BLaER1 treated with 17β-estradiol and CSF1 and Interleukin-3, amounts not matched to agents 10 nM and 100 nM (cell line): ENCODE results near the gene HIC2.
"Not testable (repeated sequence)": the region's sequence is repeated elsewhere in the genome, so short reads cannot be mapped to it uniquely, and the experiment has no call there.

Source experiments
- H3K27ac ChIP-seq, 11 experiments: shearing (Covaris generic); formaldehyde crosslinking; 2 replicates each; pipeline ENCODE4 v1.8.1; 2022
- H3K27me3 ChIP-seq, 11 experiments: shearing (Covaris generic); formaldehyde crosslinking; 2 replicates each; pipeline ENCODE4 v1.8.1; 2022
- H3K36me3 ChIP-seq, 11 experiments: shearing (Covaris generic); formaldehyde crosslinking; 2 replicates each; pipeline ENCODE4 v1.8.1; 2022
- H3K4me1 ChIP-seq, 10 experiments: shearing (Covaris generic); formaldehyde crosslinking; 2 replicates each; pipeline ENCODE4 v1.8.1; 2022
- H3K4me2 ChIP-seq, 11 experiments: shearing (Covaris generic); formaldehyde crosslinking; 2 replicates each; pipeline ENCODE4 v1.8.1; 2022
- H3K4me3 ChIP-seq, 10 experiments: shearing (Covaris generic); formaldehyde crosslinking; 2 replicates each; pipeline ENCODE4 v1.8.1; 2022
- H3K9ac ChIP-seq, 11 experiments: shearing (Covaris generic); formaldehyde crosslinking; 2 replicates each; pipeline ENCODE4 v1.8.1; 2022
- H3K9me3 ChIP-seq, 11 experiments: shearing (Covaris generic); formaldehyde crosslinking; replicated peaks in 1 of 11; 2 replicates each; pipeline ENCODE4 v1.8.1; 2022
- H4K20me1 ChIP-seq, 11 experiments: shearing (Covaris generic); formaldehyde crosslinking; 2 replicates each; pipeline ENCODE4 v1.8.1; 2022

The HIC2 gene

GRCh38 chr22:21473664-21474063 is 56.5 kb downstream of the HIC2 start:
- H3K4me3 ChIP-seq, H3K27ac ChIP-seq, H3K9ac ChIP-seq, H3K4me1 ChIP-seq, H3K36me3 ChIP-seq, H3K4me2 ChIP-seq, H3K9me3 ChIP-seq, H4K20me1 ChIP-seq: not testable (repeated sequence)
- H3K27me3 ChIP-seq = peaks cover 4 to 10% (median 9%) of the 10 kb centered on the region in 11 experiments; a peak in 17 of 22 replicates

DNA sequence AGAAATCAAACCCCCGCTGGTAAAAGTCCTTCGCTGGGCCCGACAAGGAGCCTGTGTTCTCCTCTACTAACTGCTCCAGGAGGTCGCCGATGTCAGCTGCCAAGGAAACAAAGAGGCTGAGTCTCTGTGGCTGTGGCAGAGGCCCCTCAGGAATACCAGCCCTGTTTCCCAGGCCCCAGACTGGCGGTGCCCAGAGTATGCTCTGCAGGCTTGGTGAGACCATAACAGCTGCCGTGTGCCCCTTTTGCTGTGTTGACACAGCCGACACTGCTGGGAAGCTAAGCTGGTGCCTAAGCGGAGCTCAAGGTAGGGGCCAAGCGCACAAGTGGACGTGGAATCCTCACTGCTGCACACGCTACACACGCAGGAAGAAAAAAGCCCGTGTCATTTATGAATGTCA is 66.9 kb downstream of the HIC2 start:
- H3K9me3 ChIP-seq, H3K27ac ChIP-seq, H3K36me3 ChIP-seq, H3K4me1 ChIP-seq, H3K4me2 ChIP-seq, H3K9ac ChIP-seq, H3K4me3 ChIP-seq, H4K20me1 ChIP-seq, H3K27me3 ChIP-seq: not testable (repeated sequence)

DNA sequence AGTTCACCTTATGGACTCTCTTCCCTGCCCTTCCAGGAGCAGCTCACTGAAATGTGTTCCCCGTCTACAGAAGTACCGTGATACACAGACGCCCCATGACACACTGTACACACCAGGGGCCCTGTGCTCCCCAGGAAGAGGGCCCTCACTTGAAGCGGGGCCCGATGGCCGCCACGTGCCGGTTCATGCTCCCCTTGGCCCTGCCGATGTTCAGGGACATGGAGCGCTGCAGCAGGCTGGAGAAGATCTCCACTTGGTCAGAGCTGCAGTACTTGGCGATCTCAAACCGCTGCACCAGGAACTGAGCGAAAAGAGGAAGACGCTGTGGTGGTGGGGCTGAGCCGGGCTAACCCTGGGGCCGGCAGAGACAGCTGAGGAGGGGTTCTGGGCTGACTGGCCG is 70.6 kb downstream of the HIC2 start:
- not testable (repeated sequence) for H4K20me1 ChIP-seq, H3K27me3 ChIP-seq, H3K27ac ChIP-seq, H3K4me1 ChIP-seq, H3K4me3 ChIP-seq, H3K4me2 ChIP-seq, H3K9me3 ChIP-seq, H3K9ac ChIP-seq, H3K36me3 ChIP-seq

DNA sequence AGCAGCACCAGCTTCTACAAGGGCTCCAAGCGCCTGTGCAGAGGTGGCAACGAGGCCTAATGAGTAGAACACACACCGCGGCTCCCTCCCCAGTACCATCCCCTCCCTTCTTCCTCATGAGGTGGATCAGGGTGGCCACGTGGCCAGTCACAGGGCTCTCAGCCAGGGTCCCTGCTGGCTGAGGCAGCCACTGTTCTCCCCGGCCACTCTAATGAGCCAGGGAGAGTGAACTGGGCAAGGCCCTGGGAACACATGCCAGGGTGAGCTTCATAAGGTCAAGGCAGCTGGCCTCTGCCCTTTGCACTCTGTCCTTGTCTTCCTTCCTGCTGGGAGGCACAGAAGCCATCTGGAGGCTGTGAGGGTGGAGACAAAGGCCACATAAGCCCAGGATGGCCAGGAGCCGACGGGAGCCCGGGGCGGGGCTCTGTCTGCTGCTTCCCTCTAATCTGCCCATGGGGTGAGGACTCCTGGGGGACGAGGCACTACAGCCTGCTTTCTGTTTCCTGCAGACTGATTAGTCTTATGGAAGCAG is 72.0 kb downstream of the HIC2 start:
- H4K20me1 ChIP-seq, H3K36me3 ChIP-seq, H3K27me3 ChIP-seq, H3K4me2 ChIP-seq, H3K4me3 ChIP-seq, H3K9me3 ChIP-seq, H3K4me1 ChIP-seq, H3K27ac ChIP-seq, H3K9ac ChIP-seq: not testable (repeated sequence)

DNA sequence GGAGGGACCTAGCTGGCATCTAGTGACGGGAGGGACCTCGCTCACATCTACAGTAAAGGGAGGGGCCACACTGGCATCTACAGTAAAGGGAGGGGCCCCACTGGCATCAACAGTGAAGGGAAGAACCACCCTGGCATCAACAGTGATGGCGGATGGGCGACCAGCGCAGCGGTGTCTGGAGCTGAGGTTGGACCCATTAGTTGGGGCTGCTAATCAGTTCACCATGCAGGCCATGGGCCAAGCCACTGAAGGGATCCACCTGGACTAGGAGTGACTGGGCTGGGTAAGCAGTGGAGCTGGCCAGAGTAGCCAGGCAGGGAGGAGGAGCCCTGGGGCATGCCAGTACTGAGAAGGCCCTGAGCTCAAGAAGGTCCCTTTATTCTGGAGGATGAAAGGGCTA is 73.4 kb downstream of the HIC2 start:
- H3K4me3 ChIP-seq, H3K4me1 ChIP-seq, H3K9me3 ChIP-seq, H3K27ac ChIP-seq, H4K20me1 ChIP-seq, H3K36me3 ChIP-seq, H3K27me3 ChIP-seq, H3K4me2 ChIP-seq, H3K9ac ChIP-seq: not testable (repeated sequence)

GRCh38 chr22:21492271-21492670 is 75.1 kb downstream of the HIC2 start:
- H3K27me3 ChIP-seq, H4K20me1 ChIP-seq, H3K36me3 ChIP-seq, H3K9me3 ChIP-seq, H3K4me3 ChIP-seq, H3K27ac ChIP-seq, H3K4me2 ChIP-seq, H3K4me1 ChIP-seq, H3K9ac ChIP-seq: not testable (repeated sequence)

DNA sequence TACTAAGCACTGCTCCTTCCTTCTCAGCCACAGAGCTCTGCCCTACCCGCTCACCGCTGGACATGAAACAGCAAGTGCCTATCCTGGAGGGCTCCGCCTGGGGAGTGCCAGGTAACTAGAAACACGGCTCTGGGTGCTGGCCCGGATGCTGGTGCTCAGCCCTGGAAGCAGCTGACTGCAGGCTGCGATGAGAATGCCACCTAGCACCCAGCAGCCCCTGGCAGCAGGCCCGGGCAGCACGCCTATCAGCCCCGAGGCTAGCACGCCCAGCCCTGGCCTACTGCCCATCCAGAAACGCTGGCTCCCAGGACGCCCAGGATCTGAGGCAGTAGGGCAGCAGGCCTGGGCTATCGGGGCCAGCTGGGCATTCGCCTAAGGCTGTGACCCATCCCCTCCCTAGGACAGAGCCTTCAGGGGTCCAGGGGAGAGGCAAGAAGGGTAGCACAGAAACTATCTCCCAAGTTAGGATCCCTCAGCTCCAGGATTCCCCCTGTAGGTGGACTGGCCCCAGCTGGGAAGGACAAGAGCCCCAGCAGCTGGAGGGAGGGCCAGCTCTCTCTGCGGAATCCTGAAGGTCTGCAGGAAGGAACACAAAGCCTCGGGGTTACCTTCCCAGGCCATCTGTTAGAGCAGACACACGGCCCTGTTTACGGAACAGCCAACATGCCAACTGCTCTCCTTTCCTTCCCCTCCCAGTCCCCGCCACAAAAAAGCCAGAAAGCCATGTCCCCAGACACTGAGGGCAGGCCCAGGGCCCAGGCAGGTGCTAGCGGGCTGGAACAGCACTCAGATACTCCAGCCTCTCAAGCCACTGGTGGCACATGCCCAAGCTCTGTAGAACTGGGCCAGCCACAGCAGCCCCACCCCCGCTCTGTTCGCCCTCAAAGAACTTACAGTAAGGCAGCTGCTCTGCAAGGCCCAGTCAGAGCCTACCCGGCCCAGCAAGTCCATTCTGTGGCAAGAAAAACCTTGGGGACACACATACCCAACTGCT is 76.9 kb downstream of the HIC2 start:
- not testable (repeated sequence) for H4K20me1 ChIP-seq, H3K27me3 ChIP-seq, H3K4me2 ChIP-seq, H3K4me3 ChIP-seq, H3K27ac ChIP-seq, H3K4me1 ChIP-seq, H3K36me3 ChIP-seq, H3K9me3 ChIP-seq, H3K9ac ChIP-seq

DNA sequence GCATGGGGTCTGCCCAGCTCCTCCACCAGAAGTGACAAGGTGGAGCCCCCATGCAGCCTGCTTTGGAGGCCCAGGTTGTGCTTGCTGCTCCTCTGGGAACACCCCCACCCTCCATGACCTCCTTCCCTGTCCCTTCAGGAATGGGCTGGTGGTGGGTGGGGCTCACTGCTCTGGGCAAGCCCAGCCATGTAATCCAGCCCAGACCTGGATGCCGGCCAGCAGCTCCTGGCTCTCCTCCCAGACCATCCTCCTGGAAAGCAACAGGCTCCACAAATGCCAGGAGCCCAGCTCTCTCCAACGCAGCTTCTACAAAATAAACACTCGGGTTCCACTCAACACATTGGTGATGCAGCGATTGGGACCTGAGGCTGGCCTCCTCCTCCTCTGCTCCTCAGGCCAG is 80.8 kb downstream of the HIC2 start:
- H3K9me3 ChIP-seq, H3K4me1 ChIP-seq, H3K9ac ChIP-seq, H3K27me3 ChIP-seq, H3K4me3 ChIP-seq, H4K20me1 ChIP-seq, H3K27ac ChIP-seq, H3K4me2 ChIP-seq, H3K36me3 ChIP-seq: not testable (repeated sequence)

- not testable (repeated sequence) for H3K36me3 ChIP-seq, H3K9me3 ChIP-seq, H3K27ac ChIP-seq, H3K9ac ChIP-seq, H3K4me3 ChIP-seq, H4K20me1 ChIP-seq, H3K4me2 ChIP-seq, H3K27me3 ChIP-seq, H3K4me1 ChIP-seq
Measured at GRCh38 chr22:21498489-21498888, 81.3 kb downstream of the HIC2 start.

DNA sequence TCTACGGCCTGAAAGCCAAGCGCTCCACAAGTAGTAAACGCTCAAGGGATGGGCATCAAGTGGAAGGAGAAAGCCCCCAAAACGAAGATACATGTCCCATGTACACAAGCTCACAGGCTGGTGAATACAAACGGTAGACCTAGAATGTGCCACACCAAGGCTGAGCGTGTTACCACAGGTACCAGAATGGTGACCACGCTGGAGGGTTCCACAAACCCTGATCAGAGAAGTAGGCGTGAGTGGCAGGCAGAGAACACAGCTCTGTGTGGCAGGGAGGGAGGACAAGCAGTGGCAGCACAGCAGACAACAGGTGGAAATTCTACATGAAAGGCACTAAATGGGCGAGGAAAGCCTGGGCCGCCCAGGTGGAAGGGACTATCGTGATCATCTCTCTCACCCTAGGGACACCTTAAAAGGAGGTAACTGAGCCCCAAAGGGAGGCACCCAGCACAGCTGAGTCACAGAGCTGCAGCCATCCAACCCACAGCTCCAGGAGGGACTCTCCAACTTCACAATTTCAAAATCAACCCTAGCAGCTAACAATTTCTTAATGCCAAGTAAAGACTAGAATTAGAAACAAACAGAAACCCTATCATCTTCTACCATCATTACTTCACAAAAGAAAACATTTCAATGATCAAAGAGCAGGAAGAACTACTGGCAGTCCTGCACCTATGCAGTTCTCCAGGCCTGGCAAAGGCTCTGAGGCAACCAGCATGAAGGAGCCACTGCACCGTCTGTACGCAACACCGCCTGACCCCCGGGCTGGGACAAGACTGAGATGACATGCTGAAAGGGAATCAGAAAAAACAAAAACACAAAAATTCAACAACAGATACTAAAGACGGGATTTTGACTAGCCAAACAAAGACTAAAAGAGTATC is 82.7 kb downstream of the HIC2 start:
- H3K4me1 ChIP-seq, H3K4me3 ChIP-seq, H3K9me3 ChIP-seq, H4K20me1 ChIP-seq, H3K9ac ChIP-seq, H3K36me3 ChIP-seq, H3K27ac ChIP-seq, H3K4me2 ChIP-seq, H3K27me3 ChIP-seq: not testable (repeated sequence)
